GM12878 (cell line): ENCODE results near the gene P2RX6. TPM values are rescaled to one million over a fixed set of nuclear protein-coding genes. Genes with fewer than 3 reads are reported as not detected.

ENCODE experiments used
- ATAC-seq: fragments of 200-7000 bp; cut with Tn5 transposase; 3 replicates; pipeline ENCODE4 v1.9.1; 2020; ENCODE audit warnings: mild to moderate bottlenecking, moderate library complexity
- BruUV-seq: library from RNA; stranded (reverse); fragments of 400-500 nt; replicated peaks from 2 replicates; lab custom pipeline; 2021; lab: Mats Ljungman, UMichigan
- CTCF ChIA-PET: fragments of 300-600 bp; sonication (Branson Sonifier 250); formaldehyde crosslinking; extraction: SDS; loops from one replicate; lab custom pipeline; 2021; ENCODE audit warnings: inconsistent platforms; lab: Yijun Ruan, JAX
- POLR2A ChIA-PET: fragments of 350-600 bp; formaldehyde crosslinking; extraction: SDS; loops from one replicate; lab custom pipeline; 2021; ENCODE audit warnings: inconsistent platforms; lab: Charles Lee
- RAD21 ChIA-PET: fragments of 300-600 bp; sonication (Branson Sonifier 250); formaldehyde crosslinking; loops from one replicate; lab custom pipeline; 2023; ENCODE audit warnings: antibody characterized with exemption; ENCODE audit not compliant: unreplicated experiment; lab: Charles Lee
- SMC1A ChIA-PET: fragments of 300-600 bp; sonication (Branson Sonifier 250); formaldehyde crosslinking; loops from one replicate; lab custom pipeline; 2023; ENCODE audit not compliant: unreplicated experiment, uncharacterized antibody; lab: Charles Lee
- DNase-seq: peaks from one replicate; pipeline ENCODE4 v3.0.0-alpha.2; 2011; ENCODE audit warnings: low read depth, low spot score
- FAIRE-seq: peaks from 3 replicates; lab custom pipeline; 2011; peaks lifted over from hg19 to GRCh38; lab: Jason Lieb, UNC
- H2AFZ ChIP-seq: 2 replicates; pipeline ENCODE4 v1.6.0; 2011; ENCODE audit warnings: low read depth, low read length, control low read depth; ENCODE audit not compliant: control insufficient read depth
- H3K27ac ChIP-seq: 2 replicates; pipeline ENCODE4 v1.5.1; 2011; ENCODE audit warnings: control low read depth; ENCODE audit not compliant: control insufficient read depth, insufficient read depth
- H3K27me3 ChIP-seq, 2 experiments: replicated peaks in 1 of 2; 2 replicates each; pipeline versions ENCODE4 v1.6.0 to v1.6.1; 2011; ENCODE audit warnings: low read length in 1 of 2; ENCODE audit not compliant: control insufficient read depth in 2 of 2, insufficient read depth in 2 of 2
- H3K36me3 ChIP-seq, 2 experiments: 2 replicates each; pipeline ENCODE4 v1.5.1; 2011; ENCODE audit warnings: low read length in 1 of 2; ENCODE audit not compliant: control insufficient read depth in 2 of 2, insufficient read depth in 2 of 2
- H3K4me1 ChIP-seq: 2 replicates; pipeline ENCODE4 v1.6.1; 2011; ENCODE audit warnings: mild to moderate bottlenecking, low read length, moderate library complexity, mixed read lengths; ENCODE audit not compliant: control insufficient read depth, insufficient read depth
- H3K4me2 ChIP-seq: 2 replicates; pipeline ENCODE4 v1.6.0; 2011; ENCODE audit warnings: control low read depth; ENCODE audit not compliant: control insufficient read depth, insufficient read depth
- H3K4me3 ChIP-seq: fragments of 200-600 bp; sonication (generic); 2 replicates; pipeline ENCODE4 v1.5.1; 2016
- H3K79me2 ChIP-seq: 2 replicates; pipeline ENCODE4 v1.6.0; 2011; ENCODE audit warnings: low read length; ENCODE audit not compliant: control insufficient read depth, insufficient read depth
- H3K9ac ChIP-seq: 2 replicates; pipeline ENCODE4 v1.8.0; 2011; ENCODE audit warnings: low read length, control low read depth, mixed read lengths; ENCODE audit not compliant: control insufficient read depth, insufficient read depth
- H3K9me3 ChIP-seq: replicated peaks from 3 replicates; pipeline ENCODE4 v1.5.1; 2011; ENCODE audit warnings: mild to moderate bottlenecking, low read length; ENCODE audit not compliant: control insufficient read depth, insufficient read depth
- H4K20me1 ChIP-seq: 2 replicates; pipeline ENCODE4 v1.6.0; 2011; ENCODE audit not compliant: control insufficient read depth, insufficient read depth
- ATF7 ChIP-seq: fragments of 450-650 bp; IDR thresholded peaks from 2 replicates; pipeline ENCODE4 v1.6.1; 2016; ENCODE audit warnings: low read depth, mild to moderate bottlenecking
- CBX3 ChIP-seq: fragments of 200-600 bp; sonication (generic); IDR thresholded peaks from 2 replicates; pipeline ENCODE4 v1.6.1; 2016; ENCODE audit warnings: low read depth, borderline replicate concordance
- CHD1 ChIP-seq: IDR thresholded peaks from 2 replicates; pipeline ENCODE4 v1.6.1; 2012; ENCODE audit warnings: low read depth, low read length, improper control_type of control experiment
- DPF2 ChIP-seq: fragments of 450-650 bp; IDR thresholded peaks from 2 replicates; pipeline ENCODE4 v1.6.1; 2017; ENCODE audit warnings: mild to moderate bottlenecking
- EGR1 ChIP-seq, 2 experiments: IDR thresholded peaks; 1 replicate in 1 of 2; 2 replicates in 1 of 2; pipeline ENCODE4 v1.6.1; 2011 to 2012; ENCODE audit warnings: low read depth in 2 of 2, low read length in 2 of 2, borderline replicate concordance in 1 of 2, mild to moderate bottlenecking in 1 of 2, moderate library complexity in 1 of 2
- EP300 ChIP-seq, 2 experiments: fragments of 150-350 bp in 1 of 2; IDR thresholded peaks; 2 replicates each; pipeline ENCODE4 v1.6.1; 2011 to 2012; ENCODE audit warnings: low read depth in 2 of 2, low read length in 2 of 2, borderline replicate concordance in 1 of 2, improper control_type of control experiment in 1 of 2, inconsistent platforms in 1 of 2; ENCODE audit not compliant: control insufficient read depth in 1 of 2
- LARP7 ChIP-seq: fragments of 450-650 bp; IDR thresholded peaks from 2 replicates; pipeline ENCODE4 v1.6.1; 2017; ENCODE audit warnings: mild to moderate bottlenecking
- MAX ChIP-seq: IDR thresholded peaks from 2 replicates; pipeline ENCODE4 v1.6.1; 2012; ENCODE audit warnings: low read depth, low read length, improper control_type of control experiment
- MEF2A ChIP-seq: IDR thresholded peaks from 2 replicates; pipeline ENCODE4 v1.6.1; 2011; ENCODE audit warnings: low read depth, mild to moderate bottlenecking, low read length, moderate library complexity; ENCODE audit not compliant: insufficient read depth
- RUNX3 ChIP-seq: IDR thresholded peaks from 2 replicates; pipeline ENCODE4 v1.6.1; 2012; ENCODE audit warnings: low read length, inconsistent platforms
- SIX5 ChIP-seq: IDR thresholded peaks from 2 replicates; pipeline ENCODE4 v1.6.1; 2011; ENCODE audit warnings: mild to moderate bottlenecking, low read depth, low read length, moderate library complexity; ENCODE audit not compliant: severe bottlenecking
- STAT1 ChIP-seq: fragments of 450-650 bp; conservative IDR thresholded peaks from 2 replicates; pipeline ENCODE4 v1.6.1; 2014; ENCODE audit warnings: antibody characterized with exemption, mild to moderate bottlenecking
- TBL1XR1 ChIP-seq: IDR thresholded peaks from 2 replicates; pipeline ENCODE4 v1.6.1; 2012; ENCODE audit warnings: low read depth, low read length, improper control_type of control experiment
- ZBTB40 ChIP-seq: fragments of 450-650 bp; IDR thresholded peaks from 2 replicates; pipeline ENCODE4 v1.6.1; 2016; ENCODE audit warnings: mild to moderate bottlenecking, moderate library complexity, borderline replicate concordance
- WGBS: methylation state at CpG from one replicate; pipeline ENCODE4 v1.1.6; 2016; ENCODE audit warnings: low lambda C conversion rate; ENCODE audit not compliant: insufficient replicate concordance, insufficient coverage; ENCODE audit errors: missing lambda C conversion rate; 5-methylcytosine and 5-hydroxymethylcytosine counted together
- in situ Hi-C: fragments of 300-500 bp; cut with MboI; formaldehyde crosslinking; loops from 9 replicates; pipeline ENCODE4 v1.14.3; 2018; ENCODE audit warnings: mixed read lengths
- intact Hi-C: fragments of 100-400 bp; cut with micrococcal nuclease; formaldehyde crosslinking; loops from one replicate; pipeline ENCODE4 v1.14.2; 2022; ENCODE audit not compliant: unreplicated experiment
- polyA plus RNA-seq, 11 experiments: library from polyadenylated mRNA; depleted of rRNA in 4 of 11; unstranded in 6 of 11; stranded (reverse) in 5 of 11; fragments of >200 nt; fragmentation: Nextera tagmentation in 4 of 11; fragmentation: Illumina TruSeq in 1 of 11; extraction: Ambion mirVana in 4 of 11; extraction: Trizol in 1 of 11; gene quantifications; 1 replicate in 1 of 11; 2 replicates in 10 of 11; pipeline versions ENCODE4 v1.2.1 to v1.2.3, GENCODE V29; 2011 to 2016; ENCODE audit warnings: inconsistent platforms in 2 of 11, missing spikeins in 2 of 11, low read depth in 1 of 11
- total RNA-seq, 4 experiments: library from RNA; depleted of rRNA in 3 of 4; stranded (reverse); fragments of >200 nt in 3 of 4; fragmentation: Illumina TruSeq in 1 of 4; extraction: Trizol in 1 of 4; gene quantifications; 2 replicates each; pipeline versions ENCODE4 v1.2.1 to v1.2.3, GENCODE V29; 2013 to 2021

P2RX6 gene
- total and polyA plus RNA-seq, 10 of the 15 experiments (the other 5 are each of a cell fraction or from before 2014, with no cell fraction given): 0.03 to 0.21 (median 0.07) TPM; not detected in 5

DNA sequence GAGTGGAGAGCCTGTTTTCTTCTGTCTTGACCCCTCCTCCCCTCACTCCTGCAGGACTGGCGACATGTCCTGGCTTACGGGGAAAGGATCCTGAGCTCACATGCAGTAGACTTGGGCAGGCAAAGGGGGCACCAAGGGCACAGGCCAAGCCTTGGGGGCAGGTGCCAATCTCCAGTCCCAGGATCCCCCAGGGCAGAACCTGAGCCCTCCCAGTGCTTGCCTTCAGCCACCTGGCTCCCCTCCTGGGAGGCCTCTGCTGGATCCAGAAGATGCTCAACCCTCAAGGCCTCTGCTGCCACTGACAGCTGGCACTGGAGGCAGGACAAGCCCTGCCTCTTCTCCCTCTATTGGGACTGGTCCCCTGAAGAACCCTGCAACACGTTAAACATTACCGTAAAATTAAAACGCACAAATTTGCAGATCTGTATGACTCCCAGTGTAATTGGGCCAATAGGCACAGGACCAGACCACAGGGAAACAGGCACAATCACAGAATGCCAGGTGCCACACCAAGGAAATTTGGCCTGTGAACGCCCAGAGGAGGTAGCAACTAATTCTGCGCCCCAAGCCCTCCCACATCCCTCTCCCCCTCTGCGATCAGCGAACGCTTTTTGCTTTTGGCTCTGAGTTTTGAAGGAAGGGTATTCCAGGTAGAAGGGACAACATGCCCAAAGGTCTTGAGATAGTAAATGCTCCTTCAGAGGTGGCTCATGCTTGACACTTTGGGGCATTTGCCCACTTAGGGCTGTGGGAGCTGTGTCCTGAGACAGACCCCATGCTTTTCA, 33.8 kb upstream of the P2RX6 start (continued):
- no peak for TF ChIP-seq ZBTB40
- TF ChIP-seq, all 136 proteins: peak for 0

DNA sequence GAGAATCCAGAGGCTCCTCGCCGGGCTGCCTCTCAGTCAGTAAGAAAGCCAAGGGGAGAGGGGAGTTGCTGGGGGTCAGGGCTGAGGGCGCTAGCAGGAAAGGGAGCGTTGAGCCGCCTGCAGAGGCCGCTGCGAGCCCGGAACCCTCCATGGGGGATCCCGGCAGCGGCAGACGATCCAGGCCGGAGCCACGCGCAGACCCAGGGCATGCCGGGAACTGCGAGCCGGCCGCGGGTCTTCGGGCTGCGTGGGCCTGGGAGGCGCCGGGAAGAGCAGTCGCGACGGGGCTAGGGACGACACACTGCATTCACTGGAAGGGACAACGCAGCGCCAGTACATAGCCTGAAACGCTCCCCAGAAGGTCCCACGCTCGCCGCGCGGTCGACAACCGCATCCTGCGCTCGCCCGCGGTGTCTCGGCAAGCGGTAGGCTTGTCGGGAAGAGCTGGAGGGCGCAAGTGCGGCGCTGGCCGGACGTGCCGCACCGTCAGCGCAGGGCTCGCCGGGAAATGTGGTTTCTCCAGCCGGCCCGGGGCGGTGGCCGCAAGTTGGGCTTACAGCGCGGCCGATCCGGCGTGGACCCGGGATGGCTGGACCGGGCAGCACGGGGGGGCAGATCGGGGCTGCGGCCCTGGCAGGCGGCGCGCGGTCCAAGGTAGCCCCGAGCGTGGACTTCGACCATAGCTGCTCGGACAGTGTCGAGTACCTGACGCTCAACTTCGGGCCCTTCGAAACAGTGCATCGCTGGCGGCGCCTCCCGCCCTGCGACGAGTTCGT, 33.0 kb upstream of the P2RX6 start, which contains the start of gene LZTR1:
LZTR1 (plus strand) TSS at position 511 of the 776 bp plus-strand sequence; CDS start at position 586, 75 bp downstream.
- ChIA-PET CTCF (interaction anchor here (0.6 to 1.8 kb wide), 12 partner anchors 10 to 488 kb away, joined by 3 to 11 read pairs (median 3); partner anchors contain the start of genes PI4KA, SNAP29 and THAP7), SMC1A (no interaction called here), POLR2A (interaction anchor here (0.6 to 1.9 kb wide), 3 partner anchors 10 to 96 kb away, joined by 3 to 9 read pairs (median 5); partner anchors contain the start of gene THAP7), RAD21 (interaction anchor here (0.9 to 1.8 kb wide), 6 partner anchors 10 to 118 kb away, joined by 3 to 7 read pairs (median 4); partner anchors contain the start of gene THAP7)
- no peaks in the 10 kb centered on the region for H3K36me3 ChIP-seq
- peak within 1 kb of the TSS; percentile 99 for H2AFZ ChIP-seq
- ATAC-seq: peak; percentile 95
- in situ Hi-C loops: no loop called here
- peak within 1 kb of the TSS; percentile 95 for H3K9ac ChIP-seq
- 2% methylated on average over 87 of the region's 87 CpGs for WGBS
- DNase-seq: peak; percentile 32
- H3K79me2 ChIP-seq: peaks cover 16% of the 10 kb centered on the region
- peak within 1 kb of the TSS; percentile 97 for H3K4me2 ChIP-seq
- H3K4me1 ChIP-seq: peaks cover 10% of the 10 kb centered on the region; the same call in 1 of the 2 replicates
- H3K27me3 ChIP-seq: no peaks in the 10 kb centered on the region
- TSS peak; percentile 94 for BruUV-seq
- peak within 1 kb of the TSS; percentile 94 for H3K4me3 ChIP-seq
- peak; percentile 98 for FAIRE-seq
- no peaks in the 10 kb centered on the region for H4K20me1 ChIP-seq
- peak within 1 kb of the TSS; percentile 82 for H3K27ac ChIP-seq
- intact Hi-C loops: no loop called here
- H3K9me3 ChIP-seq: peaks cover 6% of the 10 kb centered on the region; the same call in 2 of the 3 replicates
- TF ChIP-seq TBL1XR1: no peak
- peak; percentile 76 for TF ChIP-seq SIX5
- peak; percentile 84; the same call in 1 of the 2 replicates for TF ChIP-seq DPF2
- no peak for TF ChIP-seq STAT1
- no peak for TF ChIP-seq EP300 (IDR thresholded peaks at IDR 0.05; ENCODE audit: borderline replicate concordance in 1 of 2, control insufficient read depth in 1 of 2, low read depth in 2 of 2, low read length in 2 of 2)
- peak; percentile 43; the same call in 1 of the 2 replicates for TF ChIP-seq MAX
- no peak for TF ChIP-seq ATF7
- peak; percentile 86 for TF ChIP-seq RUNX3
- TF ChIP-seq CHD1: no peak; the same call in 1 of the 2 replicates
- peak in 1 of 2 experiments; percentile 15; a peak in 1 of 3 replicates for TF ChIP-seq EGR1 (IDR thresholded peaks at IDR 0.05; ENCODE audit: borderline replicate concordance in 1 of 2, low read depth in 2 of 2, low read length in 2 of 2)
- TF ChIP-seq LARP7: peak; percentile 75
- no peak for TF ChIP-seq MEF2A
- TF ChIP-seq CBX3: no peak
